Fibroblast of lung (primary cell): ENCODE results near the gene SIX1. TPM values are rescaled to one million over a fixed set of nuclear protein-coding genes. Genes with fewer than 3 reads are reported as not detected.

Source experiments
- DNase-seq, 2 donors: peaks; one replicate each; pipeline versions ENCODE4 v3.0.0 to v3.0.0-alpha.2; 2010; ENCODE audit warnings: low read depth in 2 of 2
- H2AFZ ChIP-seq: 2 replicates; pipeline ENCODE4 v1.5.1; 2012; ENCODE audit warnings: low read length, control low read depth, inconsistent platforms
- H3K27ac ChIP-seq: 2 replicates; pipeline ENCODE4 v1.5.1; 2011; ENCODE audit warnings: low read length, control low read depth; ENCODE audit not compliant: insufficient read depth
- H3K27me3 ChIP-seq: 2 replicates; pipeline ENCODE4 v1.5.1; 2011; ENCODE audit warnings: mild to moderate bottlenecking, low read length; ENCODE audit not compliant: control insufficient read depth, insufficient read depth
- H3K36me3 ChIP-seq: 2 replicates; pipeline ENCODE4 v1.5.1; 2011; ENCODE audit warnings: low read length; ENCODE audit not compliant: control insufficient read depth, insufficient read depth
- H3K4me1 ChIP-seq: 2 replicates; pipeline ENCODE4 v1.5.1; 2011; ENCODE audit warnings: low read length; ENCODE audit not compliant: control insufficient read depth, insufficient read depth; ENCODE audit errors: extremely low read depth
- H3K4me2 ChIP-seq: 2 replicates; pipeline ENCODE4 v1.5.1; 2011; ENCODE audit warnings: low read length, control low read depth; ENCODE audit not compliant: insufficient read depth; ENCODE audit errors: extremely low read depth
- H3K4me3 ChIP-seq, 4 experiments: fragments of 200-600 bp in 1 of 4; sonication (generic) in 1 of 4; replicated peaks in 1 of 4; 2 replicates each; pipeline ENCODE4 v1.5.1; 2011 to 2016; ENCODE audit warnings: low read length in 4 of 4, low read depth in 3 of 4, mild to moderate bottlenecking in 3 of 4, control low read depth in 2 of 4, inconsistent platforms in 1 of 4, mixed read lengths in 1 of 4; ENCODE audit not compliant: insufficient read depth in 1 of 4; ENCODE audit errors: control extremely low read depth in 1 of 4
- H3K79me2 ChIP-seq: 2 replicates; pipeline ENCODE4 v1.5.1; 2012; ENCODE audit warnings: mild to moderate bottlenecking, low read length, inconsistent platforms; ENCODE audit not compliant: control insufficient read depth, insufficient read depth
- H3K9ac ChIP-seq: 2 replicates; pipeline ENCODE4 v1.5.1; 2011; ENCODE audit warnings: mild to moderate bottlenecking, low read length, control low read depth; ENCODE audit not compliant: insufficient read depth
- H3K9me3 ChIP-seq: 2 replicates; pipeline ENCODE4 v1.5.1; 2012; ENCODE audit warnings: low read depth, low read length; ENCODE audit not compliant: control insufficient read depth, insufficient read depth
- H4K20me1 ChIP-seq: 2 replicates; pipeline ENCODE4 v1.5.1; 2011; ENCODE audit warnings: low read length; ENCODE audit not compliant: control insufficient read depth, insufficient read depth; ENCODE audit errors: extremely low read depth
- EZH2 ChIP-seq: IDR thresholded peaks from 2 replicates; pipeline ENCODE4 v1.5.1; 2012; ENCODE audit warnings: low read length, control low read depth, mild to moderate bottlenecking; ENCODE audit errors: missing control alignments
- polyA minus RNA-seq: library from RNA; depleted of rRNA, polyadenylated mRNA; stranded (reverse); fragments of >200 nt; gene quantifications from 2 replicates; pipeline ENCODE4 v1.2.3, GENCODE V29; 2011; ENCODE audit warnings: low replicate concordance
- polyA plus RNA-seq, 2 donors: library from polyadenylated mRNA; depleted of rRNA in 1 of 2; stranded (reverse) in 1 of 2; unstranded in 1 of 2; fragments of >200 nt; gene quantifications; 2 replicates each; pipeline ENCODE4 v1.2.1, GENCODE V29; 2011 to 2012; ENCODE audit warnings: missing spikeins in 1 of 2
- total RNA-seq: library from RNA; depleted of rRNA; stranded (reverse); fragments of >200 nt; gene quantifications from 2 replicates; pipeline ENCODE4 v1.2.1, GENCODE V29; 2014
- TF ChIP-seq, protein P1 (sequence below), 2 donors: IDR thresholded peaks in 1 of 2; conservative IDR thresholded peaks in 1 of 2; 1 replicate in 1 of 2; 2 replicates in 1 of 2; pipeline ENCODE4 v1.5.1; 2011 to 2012; ENCODE audit warnings: low read length in 2 of 2, control low read depth in 1 of 2, inconsistent platforms in 1 of 2, low read depth in 1 of 2, mild to moderate bottlenecking in 1 of 2

The SIX1 gene
- total RNA-seq (1.8 and 8.3 TPM in 2 replicates), polyA plus RNA-seq (6.9 and 11.3 TPM in 2 replicates), polyA minus RNA-seq (2.3 and 9.5 TPM in 2 replicates)
- polyA plus RNA-seq (2012): 11.0 and 20.1 TPM in 2 replicates

DNA sequence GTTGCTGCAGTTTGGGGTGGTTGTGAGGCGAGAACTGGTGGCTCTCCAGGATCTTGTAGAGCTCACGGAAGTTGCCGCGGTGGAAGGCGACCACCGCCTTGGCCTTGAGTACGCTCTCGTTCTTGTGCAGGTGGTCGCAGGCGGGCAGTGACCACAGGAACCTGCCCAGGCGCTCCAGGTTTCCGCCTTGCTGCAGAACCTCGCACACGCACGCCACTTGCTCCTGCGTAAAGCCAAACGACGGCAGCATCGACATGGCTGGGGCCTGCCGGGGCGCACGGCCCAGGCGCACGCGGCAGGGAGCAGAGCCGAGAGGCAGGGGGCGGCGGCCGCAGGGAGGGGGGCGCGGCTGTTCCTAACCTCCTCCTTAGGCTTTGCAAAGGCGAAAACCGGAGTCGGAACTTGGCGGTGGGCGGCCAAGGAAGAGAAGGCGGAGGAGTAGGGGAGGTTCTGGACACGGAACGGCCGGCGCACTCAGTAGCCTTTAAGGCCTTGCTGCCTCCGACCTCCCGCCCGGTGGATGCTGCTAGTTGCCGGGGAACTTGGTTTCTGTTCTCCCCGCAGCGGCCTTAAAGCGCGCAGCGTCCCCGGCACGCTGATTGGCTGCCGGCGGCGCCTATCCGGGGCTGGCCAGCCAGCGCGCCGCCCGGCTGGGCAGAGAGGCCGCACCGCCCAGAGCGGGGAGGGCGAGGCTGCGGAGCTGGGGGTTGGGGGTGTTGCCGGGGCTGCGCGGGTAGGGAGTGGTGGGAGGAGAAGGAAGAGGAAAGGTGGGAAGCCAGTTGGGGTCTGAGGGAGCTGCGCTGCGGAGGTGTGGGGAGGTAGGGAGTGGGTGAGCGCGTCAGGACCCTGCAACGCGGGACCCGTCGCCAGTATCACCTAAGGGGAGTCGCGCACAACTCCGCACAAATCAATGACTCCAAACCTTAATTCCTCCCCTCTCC is at the start of gene SIX1:
Gene SIX1, minus strand, starts transcription at position 544 of the 941 bp plus-strand sequence. Its CDS starts 288 bp downstream, at position 256.
- Histone ChIP-seq H3K4me2 (peak within 1 kb of the TSS; percentile 92), H3K4me3 (peak within 1 kb of the TSS; percentile 61 to 89 (median 69)), H3K9ac (peak within 1 kb of the TSS; percentile 63), H3K9me3 (no peaks in the 10 kb centered on the region), H4K20me1 (no peaks in the 10 kb centered on the region), H3K36me3 (no peaks in the 10 kb centered on the region), H3K4me1 (peaks cover 5% of the 10 kb centered on the region), H3K79me2 (peaks cover 25% of the 10 kb centered on the region), H3K27ac (peak within 1 kb of the TSS; percentile 55), H2AFZ (peak within 1 kb of the TSS; percentile 70), H3K27me3 (peaks cover 56% of the 10 kb centered on the region)
- peak; percentile 90 to 93 for DNase-seq
- peak; percentile 50 for TF ChIP-seq EZH2
- TF ChIP-seq, protein P1, sequence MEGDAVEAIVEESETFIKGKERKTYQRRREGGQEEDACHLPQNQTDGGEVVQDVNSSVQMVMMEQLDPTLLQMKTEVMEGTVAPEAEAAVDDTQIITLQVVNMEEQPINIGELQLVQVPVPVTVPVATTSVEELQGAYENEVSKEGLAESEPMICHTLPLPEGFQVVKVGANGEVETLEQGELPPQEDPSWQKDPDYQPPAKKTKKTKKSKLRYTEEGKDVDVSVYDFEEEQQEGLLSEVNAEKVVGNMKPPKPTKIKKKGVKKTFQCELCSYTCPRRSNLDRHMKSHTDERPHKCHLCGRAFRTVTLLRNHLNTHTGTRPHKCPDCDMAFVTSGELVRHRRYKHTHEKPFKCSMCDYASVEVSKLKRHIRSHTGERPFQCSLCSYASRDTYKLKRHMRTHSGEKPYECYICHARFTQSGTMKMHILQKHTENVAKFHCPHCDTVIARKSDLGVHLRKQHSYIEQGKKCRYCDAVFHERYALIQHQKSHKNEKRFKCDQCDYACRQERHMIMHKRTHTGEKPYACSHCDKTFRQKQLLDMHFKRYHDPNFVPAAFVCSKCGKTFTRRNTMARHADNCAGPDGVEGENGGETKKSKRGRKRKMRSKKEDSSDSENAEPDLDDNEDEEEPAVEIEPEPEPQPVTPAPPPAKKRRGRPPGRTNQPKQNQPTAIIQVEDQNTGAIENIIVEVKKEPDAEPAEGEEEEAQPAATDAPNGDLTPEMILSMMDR (conservative IDR thresholded peaks at IDR 0.05 in 1 of 2, IDR thresholded peaks at IDR 0.05 in 1 of 2; ENCODE audit: low read depth in 1 of 2, low read length in 2 of 2): no peak

DNA sequence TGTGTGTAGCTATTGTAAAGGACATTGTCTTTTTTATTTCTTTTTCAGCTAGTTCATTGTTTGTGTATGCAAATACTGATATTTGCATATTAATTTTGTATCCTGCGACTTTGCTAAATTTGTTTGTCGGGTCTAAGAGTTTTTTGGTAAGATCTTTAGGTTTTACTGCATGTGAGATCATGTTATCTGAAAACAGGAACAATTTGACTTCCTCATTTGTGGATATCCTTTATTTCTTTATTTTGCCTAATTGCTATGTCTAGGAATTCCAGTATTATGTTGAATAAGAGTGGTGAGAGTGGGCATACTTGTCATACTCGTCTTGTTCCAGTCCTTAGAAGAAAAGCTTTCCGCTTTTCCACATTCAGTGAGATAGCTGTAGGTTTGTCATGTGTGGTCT is 46.0 kb upstream of the SIX1 start:
- Histone ChIP-seq H3K9ac (no peak overlapping the region), H4K20me1 (no peaks in the 10 kb centered on the region), H3K27me3 (no peaks in the 10 kb centered on the region), H2AFZ (no peak overlapping the region), H3K4me2 (no peak overlapping the region), H3K36me3 (no peaks in the 10 kb centered on the region), H3K4me1 (no peaks in the 10 kb centered on the region), H3K4me3 (no peak overlapping the region), H3K27ac (no peak overlapping the region), H3K79me2 (no peaks in the 10 kb centered on the region), H3K9me3 (no peaks in the 10 kb centered on the region)
- no peak for DNase-seq
- TF ChIP-seq EZH2: no peak
- TF ChIP-seq, protein P1 (conservative IDR thresholded peaks at IDR 0.05 in 1 of 2, IDR thresholded peaks at IDR 0.05 in 1 of 2; ENCODE audit: low read depth in 1 of 2, low read length in 2 of 2): no peak

DNA sequence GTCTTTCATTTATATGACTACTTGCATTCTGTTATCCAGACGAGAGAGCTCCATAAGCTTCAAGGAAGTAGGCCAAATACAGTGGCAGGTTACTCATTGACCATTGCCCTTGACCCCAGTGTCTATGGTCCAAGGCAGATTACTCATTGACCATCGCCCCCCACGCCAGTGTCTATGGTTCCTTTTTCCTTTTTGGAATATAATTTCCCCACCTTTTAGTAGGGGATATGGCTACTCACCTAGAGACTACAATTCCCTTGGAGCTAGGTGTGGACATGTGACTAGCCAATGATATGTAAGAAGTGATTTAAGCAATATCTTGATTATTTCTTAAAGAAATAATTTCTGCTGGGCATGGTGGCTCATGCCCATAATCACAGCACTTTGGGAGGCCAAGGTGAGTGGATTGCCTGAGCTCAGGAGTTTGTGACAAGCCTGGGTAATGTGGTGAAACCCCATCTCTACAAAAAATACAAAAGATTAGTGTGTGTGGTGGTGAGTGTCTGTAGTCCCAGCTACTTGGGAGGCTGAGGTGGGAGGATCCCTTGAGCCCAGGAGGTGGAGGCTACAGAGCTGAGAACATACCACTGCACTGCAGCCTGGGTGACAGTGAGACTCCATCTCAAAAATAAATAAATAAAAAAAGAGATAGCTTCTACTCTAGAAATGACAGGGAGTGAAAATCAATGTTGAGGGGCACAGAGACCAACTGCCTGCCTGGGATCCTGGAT is 42.3 kb upstream of the SIX1 start:
- H2AFZ ChIP-seq: no peak overlapping the region

More for the DNA sequence above, 42.3 kb upstream of the SIX1 start:
- Histone ChIP-seq H3K36me3 (no peaks in the 10 kb centered on the region), H3K9ac (no peak overlapping the region), H3K9me3 (no peaks in the 10 kb centered on the region), H3K4me2 (no peak overlapping the region), H3K27me3 (no peaks in the 10 kb centered on the region), H4K20me1 (no peaks in the 10 kb centered on the region), H3K79me2 (no peaks in the 10 kb centered on the region), H3K4me1 (no peaks in the 10 kb centered on the region), H3K27ac (no peak overlapping the region), H3K4me3 (no peak overlapping the region)
- TF ChIP-seq EZH2: no peak
- TF ChIP-seq, protein P1 (conservative IDR thresholded peaks at IDR 0.05 in 1 of 2, IDR thresholded peaks at IDR 0.05 in 1 of 2; ENCODE audit: low read depth in 1 of 2, low read length in 2 of 2): no peak
- no peak for DNase-seq
